ENCODE measurements around the gene RNF31. TPM values are rescaled to one million over a fixed set of nuclear protein-coding genes. Genes with fewer than 3 reads are reported as not detected.

RNF31 gene
- total and polyA plus RNA-seq, 2 of the 13 experiments (the other 11 are each of a cell fraction or from before 2014, with no cell fraction given) = 48.2 to 86.8 TPM

GRCh38 chr14:24185026-24185425 lies 37.7 kb downstream of the RNF31 start (continued):
- no peak for TF ChIP-seq JUND (CRISPR knock-in tag; IDR thresholded peaks at IDR 0.05)
- 0 out of 2 replicates have a peak, but pooled peaks have one; percentile 38 for TF ChIP-seq ZNF280B (CRISPR knock-in tag; IDR thresholded peaks at IDR 0.05; ENCODE audit: borderline replicate concordance)
- no peak for TF ChIP-seq SETDB1 (CRISPR knock-in tag; IDR thresholded peaks at IDR 0.05; ENCODE audit: borderline replicate concordance)

- DNase-seq (ENCODE audit: low spot score) (no peak), FAIRE-seq (no peak), ATAC-seq (no peak)
- no peak for TF ChIP-seq ZNF33A (CRISPR knock-in tag; IDR thresholded peaks at IDR 0.05; ENCODE audit: borderline replicate concordance)
- 0 out of 2 replicates have a peak, but pooled peaks have one; percentile 6 for TF ChIP-seq ZNF329 (CRISPR knock-in tag; IDR thresholded peaks at IDR 0.05; ENCODE audit: low read depth)
- TF ChIP-seq, protein P1, sequence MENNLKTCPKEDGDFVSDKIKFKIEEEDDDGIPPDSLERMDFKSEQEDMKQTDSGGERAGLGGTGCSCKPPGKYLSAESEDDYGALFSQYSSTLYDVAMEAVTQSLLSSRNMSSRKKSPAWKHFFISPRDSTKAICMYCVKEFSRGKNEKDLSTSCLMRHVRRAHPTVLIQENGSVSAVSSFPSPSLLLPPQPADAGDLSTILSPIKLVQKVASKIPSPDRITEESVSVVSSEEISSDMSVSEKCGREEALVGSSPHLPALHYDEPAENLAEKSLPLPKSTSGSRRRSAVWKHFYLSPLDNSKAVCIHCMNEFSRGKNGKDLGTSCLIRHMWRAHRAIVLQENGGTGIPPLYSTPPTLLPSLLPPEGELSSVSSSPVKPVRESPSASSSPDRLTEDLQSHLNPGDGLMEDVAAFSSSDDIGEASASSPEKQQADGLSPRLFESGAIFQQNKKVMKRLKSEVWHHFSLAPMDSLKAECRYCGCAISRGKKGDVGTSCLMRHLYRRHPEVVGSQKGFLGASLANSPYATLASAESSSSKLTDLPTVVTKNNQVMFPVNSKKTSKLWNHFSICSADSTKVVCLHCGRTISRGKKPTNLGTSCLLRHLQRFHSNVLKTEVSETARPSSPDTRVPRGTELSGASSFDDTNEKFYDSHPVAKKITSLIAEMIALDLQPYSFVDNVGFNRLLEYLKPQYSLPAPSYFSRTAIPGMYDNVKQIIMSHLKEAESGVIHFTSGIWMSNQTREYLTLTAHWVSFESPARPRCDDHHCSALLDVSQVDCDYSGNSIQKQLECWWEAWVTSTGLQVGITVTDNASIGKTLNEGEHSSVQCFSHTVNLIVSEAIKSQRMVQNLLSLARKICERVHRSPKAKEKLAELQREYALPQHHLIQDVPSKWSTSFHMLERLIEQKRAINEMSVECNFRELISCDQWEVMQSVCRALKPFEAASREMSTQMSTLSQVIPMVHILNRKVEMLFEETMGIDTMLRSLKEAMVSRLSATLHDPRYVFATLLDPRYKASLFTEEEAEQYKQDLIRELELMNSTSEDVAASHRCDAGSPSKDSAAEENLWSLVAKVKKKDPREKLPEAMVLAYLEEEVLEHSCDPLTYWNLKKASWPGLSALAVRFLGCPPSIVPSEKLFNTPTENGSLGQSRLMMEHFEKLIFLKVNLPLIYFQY (CRISPR knock-in tag; IDR thresholded peaks at IDR 0.05; ENCODE audit: borderline replicate concordance) = no peak
- 0 out of 2 replicates have a peak, but pooled peaks have one; percentile 20 for TF ChIP-seq EED (CRISPR knock-in tag; IDR thresholded peaks at IDR 0.05)
- Histone ChIP-seq H3K9me3 (ENCODE audit: low read length) (no peaks in the 10 kb centered on the region), H3K27me3 (ENCODE audit: control insufficient read depth in 1 of 2, insufficient read depth in 2 of 2, low read length in 2 of 2) (no peaks in the 10 kb centered on the region), H3K4me3 (replicated peaks in 1 of 3; ENCODE audit: insufficient read depth in 1 of 3, low read depth in 2 of 3, low read length in 3 of 3) (no peak overlapping the region), H3K79me2 (ENCODE audit: insufficient read depth, low read length) (peaks cover 15% of the 10 kb centered on the region), H2AFZ (ENCODE audit: low read length) (no peak overlapping the region), H3K27ac (ENCODE audit: extremely low read length, insufficient read depth, low read length) (no peak overlapping the region), H4K20me1 (ENCODE audit: insufficient read depth, low read length) (no peaks in the 10 kb centered on the region), H3K4me1 (ENCODE audit: insufficient read depth, low read length) (peaks cover 24% of the 10 kb centered on the region), H3K9ac (ENCODE audit: insufficient read depth, low read depth, low read length) (no peak overlapping the region), H3K4me2 (ENCODE audit: low read depth, low read length) (no peak overlapping the region), H3K36me3 (replicated peaks in 1 of 2; ENCODE audit: control insufficient read depth in 1 of 2, insufficient read depth in 2 of 2, low read length in 2 of 2) (peaks cover 71 to 75% of the 10 kb centered on the region in 2 experiments)
- ChIA-PET POLR2A (interaction anchor here (0.9 to 8.1 kb wide), 7 partner anchors 8 to 71 kb away, joined by 3 to 65 read pairs (median 11); partner anchors contain the start of genes CHMP4A, DCAF11, EMC9 and IRF9), CTCF (ENCODE audit: low intra/inter-chr PET ratio, low total read pairs) (no interaction called here)
- no TSS peak for BruUV-seq (replicated peaks)
- in situ Hi-C loops (cut with HindIII; ENCODE audit: extremely low pct_ligation_motif_present, low pct_unique_long_range_greater_than_20kb) (no loop called here), intact Hi-C loops (cut with micrococcal nuclease; ENCODE audit: unreplicated experiment) (no loop called here)
- 92% methylated on average over 11 of the region's 11 CpGs for WGBS (ENCODE audit: low lambda C conversion rate)
Measured at GRCh38 chr14:24185741-24186140, 38.4 kb downstream of the RNF31 start.

All from HepG2 (cell line).